Kidney epithelial cell (primary cell): ENCODE measurements around the gene FGF12. TPM values are rescaled to one million over a fixed set of nuclear protein-coding genes. Genes with fewer than 3 reads are reported as not detected.

Experiments used
- DNase-seq: peaks from one replicate; pipeline ENCODE4 v3.0.0-alpha.2; 2010; ENCODE audit warnings: low read depth
- H3K27me3 ChIP-seq: 2 replicates; pipeline ENCODE4 v1.6.0; 2011; ENCODE audit warnings: low read length; ENCODE audit not compliant: control insufficient read depth, insufficient read depth
- H3K36me3 ChIP-seq: 2 replicates; pipeline ENCODE4 v1.5.1; 2011; ENCODE audit warnings: low read length; ENCODE audit not compliant: control insufficient read depth, insufficient read depth
- H3K4me3 ChIP-seq: 2 replicates; pipeline ENCODE4 v1.5.1; 2011; ENCODE audit warnings: low read depth, mild to moderate bottlenecking, control low read depth, low read length
- CTCF ChIP-seq: IDR thresholded peaks from 2 replicates; pipeline ENCODE4 v1.5.1; 2011; ENCODE audit warnings: mild to moderate bottlenecking, moderate library complexity, low read length, control low read depth, inconsistent platforms; ENCODE audit not compliant: insufficient read depth, poor library complexity, severe bottlenecking
- total RNA-seq: library from RNA; depleted of rRNA; stranded (reverse); fragments of >200 nt; gene quantifications from 2 replicates; pipeline ENCODE4 v1.2.3, GENCODE V29; 2015

Gene FGF12
- total RNA-seq, 1 donor from 2014 or later = 3.2 TPM

DNA sequence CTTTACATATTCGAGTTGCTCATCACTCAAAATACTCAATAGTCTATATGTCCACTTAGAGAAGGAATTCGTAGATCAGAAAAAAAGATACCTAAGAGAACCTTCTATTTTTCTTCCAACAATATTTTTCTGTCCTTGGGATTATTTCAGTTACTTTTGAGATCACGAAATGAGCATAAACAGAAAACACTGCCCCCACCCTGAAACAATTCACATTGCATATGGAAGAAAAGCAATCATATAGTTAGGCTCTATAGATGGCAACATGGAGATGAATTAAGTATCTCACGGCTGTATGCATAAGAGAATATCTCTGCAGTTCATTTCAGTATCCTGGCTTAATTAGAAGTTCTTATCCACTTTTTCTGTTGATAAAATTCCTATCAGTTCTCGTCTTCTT lies 391.1 kb downstream of the FGF12 start:
- DNase-seq = no peak
- Histone ChIP-seq H3K36me3 (no peaks in the 10 kb centered on the region), H3K4me3 (no peak overlapping the region), H3K27me3 (no peaks in the 10 kb centered on the region)
- no peak for TF ChIP-seq CTCF

DNA sequence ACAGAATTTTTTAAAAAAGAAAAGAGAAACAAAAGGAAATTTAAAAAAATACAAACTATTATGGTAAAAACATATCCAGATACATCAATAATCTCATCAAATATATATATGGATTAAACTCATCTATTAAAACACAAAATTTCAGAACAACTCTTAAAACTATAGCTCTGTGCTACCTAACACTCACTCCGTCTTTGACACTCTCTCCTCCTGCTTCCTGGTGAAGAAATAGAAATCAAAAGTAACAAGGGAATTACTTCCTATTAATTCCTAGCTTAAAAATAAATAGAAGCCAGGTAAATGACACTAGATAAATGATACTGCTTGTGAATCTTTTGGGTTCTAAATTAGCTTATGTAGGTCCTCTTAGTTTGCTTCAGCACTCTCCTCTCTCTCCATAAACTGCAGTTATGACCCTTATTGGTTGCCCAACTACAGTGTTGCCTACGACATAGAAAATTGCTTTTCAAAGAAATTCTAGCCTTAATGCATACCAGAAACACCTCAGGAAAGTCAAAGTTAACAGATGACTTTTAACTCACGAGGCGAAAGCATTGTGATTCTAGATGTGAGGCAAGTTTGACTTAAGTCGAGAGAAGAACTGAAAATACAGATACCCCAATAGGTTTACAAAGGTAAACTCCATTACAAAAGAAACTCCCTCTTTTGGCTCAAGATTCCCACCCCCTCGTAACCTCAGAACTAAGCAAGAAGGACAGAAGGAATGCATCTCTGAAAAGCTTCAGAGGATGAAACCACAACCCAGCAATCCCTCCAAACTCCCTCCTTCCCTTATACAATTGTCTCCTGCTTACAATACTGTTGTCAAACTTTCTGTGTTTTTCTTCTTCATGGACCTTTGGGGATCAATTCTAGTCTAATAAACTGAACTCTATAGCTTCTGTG lies 394.7 kb downstream of the FGF12 start:
- no peaks in the 10 kb centered on the region for H3K36me3 ChIP-seq
- no peak for TF ChIP-seq CTCF
- H3K27me3 ChIP-seq = no peaks in the 10 kb centered on the region
- DNase-seq = no peak
- no peak overlapping the region for H3K4me3 ChIP-seq

- TF ChIP-seq CTCF = no peak
- H3K36me3 ChIP-seq = no peaks in the 10 kb centered on the region
- no peak overlapping the region for H3K4me3 ChIP-seq
- H3K27me3 ChIP-seq = no peaks in the 10 kb centered on the region
- DNase-seq = no peak
These were observed 395.5 kb downstream of the FGF12 start for GRCh38 chr3:192331749-192332385.

DNA sequence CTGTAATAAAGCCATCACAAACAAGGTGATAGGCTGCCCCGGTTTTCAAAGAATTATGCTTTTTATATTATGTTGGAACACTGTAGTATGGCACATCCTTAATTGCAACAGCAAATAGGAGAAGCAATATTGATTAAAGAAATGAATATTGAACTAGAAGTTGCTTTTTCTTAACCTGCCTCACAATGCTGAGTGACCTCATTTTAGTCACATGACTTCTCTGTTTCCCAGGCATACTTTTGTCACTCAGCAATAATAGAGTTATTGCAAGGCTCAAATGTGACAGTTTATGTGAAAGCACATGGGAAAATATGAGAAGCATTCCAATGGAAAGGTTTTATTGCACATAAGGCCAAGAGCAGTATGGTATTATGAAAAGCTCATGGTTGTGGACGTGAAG lies 400.7 kb downstream of the FGF12 start:
- Histone ChIP-seq H3K27me3 (no peaks in the 10 kb centered on the region), H3K36me3 (no peaks in the 10 kb centered on the region), H3K4me3 (no peak overlapping the region)
- no peak for TF ChIP-seq CTCF
- no peak for DNase-seq

DNA sequence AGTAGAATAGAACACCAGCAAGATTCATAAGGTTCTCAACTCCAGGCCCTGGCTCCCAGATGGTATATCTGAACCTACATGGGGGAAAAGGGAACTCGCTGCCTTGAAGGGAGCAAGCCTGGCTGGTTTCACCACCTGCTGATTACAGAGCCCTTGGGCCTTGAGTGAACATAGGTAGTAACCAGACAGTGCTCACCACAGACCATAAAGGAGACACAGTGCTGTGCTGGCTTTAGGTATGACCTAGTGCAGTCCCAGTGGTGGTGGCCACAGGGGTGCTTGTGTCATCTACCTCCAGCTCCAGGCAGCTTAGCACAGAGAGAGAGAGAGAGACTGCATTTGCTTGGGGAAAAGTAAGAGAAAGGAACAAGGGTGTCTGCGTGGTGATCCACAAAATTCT lies 409.8 kb downstream of the FGF12 start:
- Histone ChIP-seq H3K27me3 (no peaks in the 10 kb centered on the region), H3K36me3 (no peaks in the 10 kb centered on the region)
- no peak for TF ChIP-seq CTCF

More for the DNA sequence above, 409.8 kb downstream of the FGF12 start:
- H3K4me3 ChIP-seq = no peak overlapping the region
- DNase-seq = no peak
